Activated naive CD8-positive, alpha-beta T cell treated with anti-CD3 and anti-CD28 coated beads, Interleukin-2, amount 50 U/mL, for 24 hours (primary cell): ENCODE results near the gene OLFML2B.
"Not testable (repeated sequence)": the region's sequence is repeated elsewhere in the genome, so short reads cannot be mapped to it uniquely, and the experiment has no call there.

Experiments used
- ATAC-seq: fragments of 150-1000 bp; cut with Tn5 transposase; one replicate; pipeline ENCODE4 v1.10.0; 2021
- DNase-seq: peaks from one replicate; pipeline ENCODE4 v3.0.0; 2021
- H3K27ac Mint-ChIP-seq: one replicate; pipeline ENCODE4 v1.8.0; 2021; ENCODE audit warnings: mild to moderate bottlenecking, mixed read lengths
- H3K27me3 Mint-ChIP-seq: one replicate; pipeline ENCODE4 v1.8.0; 2021; ENCODE audit warnings: mixed read lengths
- H3K36me3 Mint-ChIP-seq: one replicate; pipeline ENCODE4 v1.8.0; 2021; ENCODE audit warnings: low read depth, mixed read lengths
- H3K4me1 Mint-ChIP-seq: one replicate; pipeline ENCODE4 v1.8.0; 2021; ENCODE audit warnings: mixed read lengths
- H3K4me3 Mint-ChIP-seq: one replicate; pipeline ENCODE4 v1.8.0; 2021; ENCODE audit warnings: mild to moderate bottlenecking, moderate library complexity, mixed read lengths
- H3K9me3 Mint-ChIP-seq: one replicate; pipeline ENCODE4 v1.8.0; 2021; ENCODE audit warnings: mixed read lengths

The OLFML2B gene

GRCh38 chr1:162055062-162055461 lies 31.4 kb upstream of the OLFML2B start:
- ATAC-seq, result peak; percentile 53
- peaks cover 6% of the 10 kb centered on the region for H3K27me3 Mint-ChIP-seq
- H3K27ac Mint-ChIP-seq, result no peak overlapping the region
- H3K36me3 Mint-ChIP-seq, result no peaks in the 10 kb centered on the region
- H3K4me3 Mint-ChIP-seq, result no peak overlapping the region
- no peak for DNase-seq
- H3K9me3 Mint-ChIP-seq, result no peaks in the 10 kb centered on the region
- no peaks in the 10 kb centered on the region for H3K4me1 Mint-ChIP-seq

GRCh38 chr1:162053949-162054348 lies 30.3 kb upstream of the OLFML2B start:
- H3K4me1 Mint-ChIP-seq, H3K27me3 Mint-ChIP-seq, H3K4me3 Mint-ChIP-seq, H3K9me3 Mint-ChIP-seq, H3K27ac Mint-ChIP-seq, DNase-seq, H3K36me3 Mint-ChIP-seq, ATAC-seq: not testable (repeated sequence)

GRCh38 chr1:162046921-162047320 lies 23.3 kb upstream of the OLFML2B start:
- peaks cover 4% of the 10 kb centered on the region for H3K9me3 Mint-ChIP-seq
- H3K27ac Mint-ChIP-seq, result no peak overlapping the region
- H3K4me3 Mint-ChIP-seq, result no peak overlapping the region
- DNase-seq (no peak), ATAC-seq (no peak)
- H3K4me1 Mint-ChIP-seq, result no peaks in the 10 kb centered on the region
- H3K36me3 Mint-ChIP-seq, result no peaks in the 10 kb centered on the region
- peaks cover 2% of the 10 kb centered on the region for H3K27me3 Mint-ChIP-seq

- ATAC-seq (no peak), DNase-seq (no peak)
- Mint-ChIP-seq H3K9me3 (peaks cover 4% of the 10 kb centered on the region), H3K4me3 (no peak overlapping the region), H3K27me3 (peaks cover 9% of the 10 kb centered on the region), H3K27ac (no peak overlapping the region), H3K36me3 (no peaks in the 10 kb centered on the region), H3K4me1 (no peaks in the 10 kb centered on the region)
Observed at GRCh38 chr1:162042361-162042760, 18.7 kb upstream of the OLFML2B start.

GRCh38 chr1:162040657-162041056 lies 17.0 kb upstream of the OLFML2B start:
- no peak for DNase-seq
- Mint-ChIP-seq H3K9me3 (peaks cover 4% of the 10 kb centered on the region), H3K27ac (no peak overlapping the region), H3K27me3 (peaks cover 11% of the 10 kb centered on the region), H3K4me1 (peaks cover 2% of the 10 kb centered on the region), H3K4me3 (no peak overlapping the region), H3K36me3 (no peaks in the 10 kb centered on the region)
- ATAC-seq, result no peak

DNA sequence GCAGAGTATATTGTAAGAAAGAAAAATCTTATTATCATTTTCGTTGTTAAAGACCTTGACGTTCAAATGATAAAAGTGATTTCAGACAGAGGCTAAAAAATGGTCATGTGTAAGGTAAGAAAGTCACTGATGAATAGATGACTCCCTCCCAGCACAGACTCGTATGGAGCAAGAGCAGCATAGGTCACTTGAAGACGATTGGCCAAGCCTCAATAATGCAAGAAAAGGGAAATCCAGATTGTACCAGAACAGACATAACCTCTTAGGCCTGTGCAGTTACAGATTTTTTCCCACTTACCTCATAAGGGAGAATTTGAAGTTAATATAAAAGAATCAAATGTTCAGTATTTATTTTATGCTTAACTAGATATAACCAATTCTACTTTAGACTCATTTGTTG lies 16.3 kb upstream of the OLFML2B start:
- H3K4me3 Mint-ChIP-seq, result no peak overlapping the region
- H3K9me3 Mint-ChIP-seq, result peaks cover 4% of the 10 kb centered on the region
- H3K27me3 Mint-ChIP-seq, result peaks cover 11% of the 10 kb centered on the region
- no peak for DNase-seq
- ATAC-seq, result no peak
- peaks cover 8% of the 10 kb centered on the region for H3K4me1 Mint-ChIP-seq
- no peak overlapping the region for H3K27ac Mint-ChIP-seq
- H3K36me3 Mint-ChIP-seq, result no peaks in the 10 kb centered on the region

GRCh38 chr1:162038624-162039023 lies 15.0 kb upstream of the OLFML2B start:
- DNase-seq (no peak), ATAC-seq (no peak)
- Mint-ChIP-seq H3K9me3 (peaks cover 4% of the 10 kb centered on the region), H3K4me1 (peaks cover 9% of the 10 kb centered on the region), H3K27ac (no peak overlapping the region), H3K27me3 (peaks cover 14% of the 10 kb centered on the region), H3K36me3 (no peaks in the 10 kb centered on the region), H3K4me3 (no peak overlapping the region)

DNA sequence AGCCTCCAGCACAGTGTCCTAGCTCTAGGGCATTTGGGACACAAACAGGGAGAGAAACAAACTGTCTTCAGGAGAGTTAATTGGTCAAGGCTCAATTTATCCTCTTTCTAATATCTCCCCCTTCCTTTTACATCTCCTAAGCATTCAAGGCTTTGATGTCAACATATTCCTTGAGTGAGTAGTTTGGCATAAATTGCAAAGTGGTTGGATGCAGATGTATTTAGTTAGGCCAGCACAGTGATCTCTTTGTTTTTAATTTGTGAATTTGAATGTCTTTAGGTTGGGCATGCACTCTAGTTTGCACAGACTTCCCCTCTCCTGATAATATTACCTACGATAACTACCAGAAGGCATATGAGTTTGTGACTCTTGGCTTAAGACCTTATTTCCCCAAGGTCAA lies 12.5 kb upstream of the OLFML2B start:
- DNase-seq, result no peak
- Mint-ChIP-seq H3K36me3 (no peaks in the 10 kb centered on the region), H3K27ac (no peak overlapping the region), H3K27me3 (peaks cover 13% of the 10 kb centered on the region), H3K9me3 (no peaks in the 10 kb centered on the region), H3K4me1 (peaks cover 9% of the 10 kb centered on the region), H3K4me3 (no peak overlapping the region)
- no peak for ATAC-seq

GRCh38 chr1:162035241-162035640 lies 11.6 kb upstream of the OLFML2B start:
- Mint-ChIP-seq H3K36me3 (no peaks in the 10 kb centered on the region), H3K27ac (no peak overlapping the region), H3K27me3 (peaks cover 13% of the 10 kb centered on the region), H3K9me3 (no peaks in the 10 kb centered on the region), H3K4me3 (no peak overlapping the region), H3K4me1 (peaks cover 9% of the 10 kb centered on the region)
- ATAC-seq, result no peak
- DNase-seq, result peak; percentile 9

- no peaks in the 10 kb centered on the region for H3K9me3 Mint-ChIP-seq
- H3K36me3 Mint-ChIP-seq, result no peaks in the 10 kb centered on the region
- H3K27me3 Mint-ChIP-seq, result peaks cover 15% of the 10 kb centered on the region
- ATAC-seq (no peak), DNase-seq (no peak)
- no peak overlapping the region for H3K27ac Mint-ChIP-seq
- H3K4me3 Mint-ChIP-seq, result no peak overlapping the region
- peaks cover 9% of the 10 kb centered on the region for H3K4me1 Mint-ChIP-seq
Observed at GRCh38 chr1:162033428-162033827, 9.8 kb upstream of the OLFML2B start.

GRCh38 chr1:162030759-162031280 lies 7.2 kb upstream of the OLFML2B start:
- Mint-ChIP-seq H3K36me3 (no peaks in the 10 kb centered on the region), H3K4me1 (peaks cover 7% of the 10 kb centered on the region), H3K4me3 (no peak overlapping the region), H3K27me3 (peaks cover 29% of the 10 kb centered on the region), H3K9me3 (no peaks in the 10 kb centered on the region), H3K27ac (no peak overlapping the region)
- DNase-seq (no peak), ATAC-seq (no peak)

DNA sequence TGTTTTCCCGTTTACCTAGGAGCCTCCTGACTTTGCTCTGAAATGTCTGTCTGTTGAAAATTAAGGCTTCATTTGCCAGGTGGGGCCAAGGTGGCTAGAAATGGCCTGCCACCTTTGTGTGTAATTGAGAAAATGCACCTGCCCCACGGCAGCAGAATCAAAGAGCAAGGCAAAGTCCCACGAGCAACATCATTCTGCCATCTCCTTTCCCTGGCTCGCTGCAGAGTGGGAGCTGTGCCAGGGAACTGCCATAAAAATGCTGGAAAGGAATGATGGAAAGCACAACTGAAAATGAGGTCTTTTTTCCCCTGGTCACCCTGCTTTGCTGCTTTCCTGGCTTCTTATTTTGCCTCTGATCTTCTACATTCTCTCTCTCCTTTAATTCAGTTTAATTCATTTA lies 5.5 kb upstream of the OLFML2B start:
- no peak for DNase-seq
- Mint-ChIP-seq H3K9me3 (no peaks in the 10 kb centered on the region), H3K4me3 (no peak overlapping the region), H3K36me3 (no peaks in the 10 kb centered on the region), H3K4me1 (peaks cover 4% of the 10 kb centered on the region), H3K27me3 (peaks cover 42% of the 10 kb centered on the region), H3K27ac (no peak overlapping the region)
- ATAC-seq, result no peak

GRCh38 chr1:162028726-162029125 lies 5.1 kb upstream of the OLFML2B start:
- DNase-seq, result no peak
- Mint-ChIP-seq H3K4me3 (no peak overlapping the region), H3K27me3 (peaks cover 43% of the 10 kb centered on the region), H3K4me1 (peaks cover 4% of the 10 kb centered on the region), H3K9me3 (no peaks in the 10 kb centered on the region), H3K36me3 (no peaks in the 10 kb centered on the region), H3K27ac (no peak overlapping the region)
- no peak for ATAC-seq

- Mint-ChIP-seq H3K4me3 (no peak overlapping the region), H3K9me3 (no peaks in the 10 kb centered on the region), H3K27me3 (peaks cover 54% of the 10 kb centered on the region), H3K27ac (no peak overlapping the region), H3K36me3 (no peaks in the 10 kb centered on the region), H3K4me1 (peaks cover 4% of the 10 kb centered on the region)
- no peak for ATAC-seq
- no peak for DNase-seq
Observed at GRCh38 chr1:162026881-162027280, 3.2 kb upstream of the OLFML2B start.

GRCh38 chr1:162025541-162025940 lies 1.9 kb upstream of the OLFML2B start:
- DNase-seq, result no peak
- H3K9me3 Mint-ChIP-seq, result no peaks in the 10 kb centered on the region
- no peak for ATAC-seq
- H3K4me1 Mint-ChIP-seq, result peaks cover 4% of the 10 kb centered on the region
- H3K27me3 Mint-ChIP-seq, result peaks cover 51% of the 10 kb centered on the region
- H3K27ac Mint-ChIP-seq, result no peak overlapping the region
- no peaks in the 10 kb centered on the region for H3K36me3 Mint-ChIP-seq
- no peak overlapping the region for H3K4me3 Mint-ChIP-seq

GRCh38 chr1:162023181-162023546 lies 505 bp downstream of the OLFML2B start:
- ATAC-seq (no peak), DNase-seq (no peak)
- Mint-ChIP-seq H3K4me1 (peaks cover 4% of the 10 kb centered on the region), H3K36me3 (no peaks in the 10 kb centered on the region), H3K9me3 (no peaks in the 10 kb centered on the region), H3K4me3 (peak overlapping the region; percentile 82), H3K27ac (no peak overlapping the region), H3K27me3 (peaks cover 44% of the 10 kb centered on the region)
